Measurements from ENCODE around the gene HELZ. TPM values are rescaled to one million over a fixed set of nuclear protein-coding genes. Genes with fewer than 3 reads are reported as not detected.

Gene HELZ
- total RNA-seq, 1 experiment from 2014 or later, result 40.5 TPM

DNA sequence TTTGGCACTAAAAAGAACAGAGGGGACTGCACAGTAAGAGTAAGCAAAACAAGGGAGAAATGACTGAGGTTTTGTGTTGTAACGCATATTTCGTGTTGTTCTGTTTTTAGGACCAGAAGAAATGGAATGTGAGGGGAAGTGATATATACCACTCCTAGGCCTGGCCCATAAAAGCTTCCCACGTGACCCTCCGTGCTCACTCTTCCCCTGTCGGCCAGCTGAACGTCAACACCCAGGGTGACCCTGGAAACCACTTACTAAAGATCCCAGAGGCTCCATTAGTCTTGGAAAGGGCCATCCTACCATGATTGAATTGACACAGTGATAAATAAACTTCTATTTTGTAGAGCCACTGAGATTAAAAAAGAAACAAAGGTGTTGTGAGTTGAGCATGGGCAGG is 79.8 kb downstream of the HELZ start:
- H4K20me1 ChIP-seq (ENCODE audit: insufficient read depth), result no peaks in the 10 kb centered on the region
- H3K36me3 ChIP-seq (ENCODE audit: control insufficient read depth in 1 of 2, insufficient read depth in 2 of 2, low read length in 2 of 2), result peaks cover 4 to 24% of the 10 kb centered on the region in 2 experiments; a peak in 3 of 4 replicates
- CTCF ChIA-PET, result no interaction called here
- H3K4me2 ChIP-seq (ENCODE audit: low read length), result no peak overlapping the region
- no peaks in the 10 kb centered on the region for H3K9me2 ChIP-seq (ENCODE audit: insufficient read depth)
- ATAC-seq, result no peak
- no peaks in the 10 kb centered on the region for H3K4me1 ChIP-seq (ENCODE audit: control insufficient read depth in 1 of 2, insufficient read depth in 2 of 2, low read length in 2 of 2)
- TF ChIP-seq ZNF274 (IDR thresholded peaks at IDR 0.05; ENCODE audit: low read depth, low read length) (no peak), EZH2 (IDR thresholded peaks at IDR 0.05) (no peak), ATF3 (IDR thresholded peaks at IDR 0.05) (no peak), CBX3 (IDR thresholded peaks at IDR 0.05; ENCODE audit: low read depth) (no peak), POLR2AphosphoS5 (IDR thresholded peaks at IDR 0.05; ENCODE audit: low read depth, low read length) (no peak), CTCF (IDR thresholded peaks at IDR 0.05 in 2 of 3, conservative IDR thresholded peaks at IDR 0.05 in 1 of 3; ENCODE audit: borderline replicate concordance in 1 of 3, insufficient read depth in 1 of 3, low read depth in 2 of 3, low read length in 2 of 3) (no peak)
- no peaks in the 10 kb centered on the region for H3K27me3 ChIP-seq (ENCODE audit: insufficient read depth, low read length)
- no peaks in the 10 kb centered on the region for H3K9me3 ChIP-seq (ENCODE audit: control insufficient read depth in 1 of 2, insufficient read depth in 1 of 2, low read depth in 1 of 2, low read length in 2 of 2)
- intact Hi-C loops (cut with micrococcal nuclease), result no loop called here
- H2AFZ ChIP-seq (ENCODE audit: low read depth, low read length, poor library complexity, severe bottlenecking), result no peak overlapping the region
- H3K4me3 ChIP-seq (replicated peaks in 1 of 2; ENCODE audit: low read depth in 1 of 2, low read length in 2 of 2), result no peak overlapping the region
- H3K27ac ChIP-seq (ENCODE audit: low read depth, low read length), result no peak overlapping the region
- DNase-seq (ENCODE audit: low read depth, low spot score), result no peak
- no TSS peak for BruUV-seq (replicated peaks)
- H3K79me2 ChIP-seq (ENCODE audit: insufficient read depth, low read length), result no peaks in the 10 kb centered on the region
- RAD21 ChIA-PET (ENCODE audit: low non-redundant PET in 1 of 2, low total read pairs in 2 of 2, uncharacterized antibody in 2 of 2, unreplicated experiment in 2 of 2), result no interaction called here
- POLR2A ChIA-PET, result interaction anchor here (1.1 kb wide), 1 partner anchor 108 kb away, joined by 3 read pairs; no protein-coding TSS in a partner anchor
- H3K9ac ChIP-seq (ENCODE audit: low read length), result no peak overlapping the region

- DNase-seq (ENCODE audit: low read depth, low spot score) (no peak), ATAC-seq (no peak)
- POLR2A ChIA-PET, result no interaction called here
- BruUV-seq (replicated peaks), result no TSS peak
- intact Hi-C loops (cut with micrococcal nuclease), result no loop called here
- Histone ChIP-seq H3K27me3 (ENCODE audit: insufficient read depth, low read length) (no peaks in the 10 kb centered on the region), H3K4me1 (ENCODE audit: control insufficient read depth in 1 of 2, insufficient read depth in 2 of 2, low read length in 2 of 2) (no peaks in the 10 kb centered on the region), H3K36me3 (ENCODE audit: control insufficient read depth in 1 of 2, insufficient read depth in 2 of 2, low read length in 2 of 2) (peaks cover 4 to 26% of the 10 kb centered on the region in 2 experiments; a peak in 3 of 4 replicates), H3K27ac (ENCODE audit: low read depth, low read length) (no peak overlapping the region), H3K4me3 (replicated peaks in 1 of 2; ENCODE audit: low read depth in 1 of 2, low read length in 2 of 2) (no peak overlapping the region), H3K9me3 (ENCODE audit: control insufficient read depth in 1 of 2, insufficient read depth in 1 of 2, low read depth in 1 of 2, low read length in 2 of 2) (no peaks in the 10 kb centered on the region), H4K20me1 (ENCODE audit: insufficient read depth) (no peaks in the 10 kb centered on the region), H2AFZ (ENCODE audit: low read depth, low read length, poor library complexity, severe bottlenecking) (no peak overlapping the region), H3K9ac (ENCODE audit: low read length) (no peak overlapping the region), H3K9me2 (ENCODE audit: insufficient read depth) (no peaks in the 10 kb centered on the region), H3K79me2 (ENCODE audit: insufficient read depth, low read length) (no peaks in the 10 kb centered on the region), H3K4me2 (ENCODE audit: low read length) (no peak overlapping the region)
- TF ChIP-seq CTCF (IDR thresholded peaks at IDR 0.05 in 2 of 3, conservative IDR thresholded peaks at IDR 0.05 in 1 of 3; ENCODE audit: borderline replicate concordance in 1 of 3, insufficient read depth in 1 of 3, low read depth in 2 of 3, low read length in 2 of 3) (no peak), YY1 (IDR thresholded peaks at IDR 0.05; ENCODE audit: extremely low read depth, insufficient replicate concordance, low read depth, low read length) (no peak), EZH2phosphoT487 (IDR thresholded peaks at IDR 0.05; ENCODE audit: borderline replicate concordance) (no peak), ZNF274 (IDR thresholded peaks at IDR 0.05; ENCODE audit: low read depth, low read length) (no peak)
- CTCF ChIA-PET, result no interaction called here
- RAD21 ChIA-PET (ENCODE audit: low non-redundant PET in 1 of 2, low total read pairs in 2 of 2, uncharacterized antibody in 2 of 2, unreplicated experiment in 2 of 2), result no interaction called here
Observed at GRCh38 chr17:67164302-67164701, 80.7 kb downstream of the HELZ start.
